HepG2 (cell line): ENCODE results near the gene WDR89. TPM values are rescaled to one million over a fixed set of nuclear protein-coding genes. Genes with fewer than 3 reads are reported as not detected.

Source experiments
- CBX1 ChIP-seq: IDR thresholded peaks from one replicate; pipeline ENCODE4 v1.6.1; 2016; ENCODE audit warnings: antibody characterized with exemption, low read depth
- KAT8 ChIP-seq: IDR thresholded peaks from 2 replicates; pipeline ENCODE4 v1.6.1; 2016; ENCODE audit warnings: missing genetic modification reagents, missing compliant biosample characterization
- KLF16 ChIP-seq, 2 experiments: sonication (generic) in 1 of 2; formaldehyde crosslinking in 1 of 2; IDR thresholded peaks; 2 replicates each; pipeline versions ENCODE4 v1.6.1 to v1.8.0; 2016 to 2023; ENCODE audit warnings: missing genetic modification reagents in 2 of 2, missing compliant biosample characterization in 1 of 2
- NCOA1 ChIP-seq: sonication (generic); formaldehyde crosslinking; IDR thresholded peaks from 2 replicates; pipeline ENCODE4 v1.9.0; 2021; ENCODE audit warnings: missing genetic modification reagents
- NCOR1 ChIP-seq: fragments of 200-600 bp; sonication (generic); IDR thresholded peaks from 2 replicates; pipeline ENCODE4 v1.7.0; 2017; ENCODE audit warnings: antibody characterized with exemption, low read length, borderline replicate concordance
- PHB2 ChIP-seq: fragments of 450-650 bp; IDR thresholded peaks from 2 replicates; pipeline ENCODE4 v1.6.1; 2018; ENCODE audit not compliant: partially characterized antibody
- RBFOX2 ChIP-seq: fragments of 200-400 bp; formaldehyde crosslinking; IDR thresholded peaks from 2 replicates; pipeline ENCODE4 v1.6.1; 2017; ENCODE audit warnings: low read depth, mild to moderate bottlenecking, low read length
- RFXAP ChIP-seq: sonication (generic); formaldehyde crosslinking; IDR thresholded peaks from 2 replicates; pipeline ENCODE4 v1.4.0; 2020; ENCODE audit warnings: missing genetic modification reagents, borderline replicate concordance
- SOX6 ChIP-seq, 2 experiments: fragments of 450-650 bp in 1 of 2; sonication (generic) in 1 of 2; formaldehyde crosslinking in 1 of 2; IDR thresholded peaks; 2 replicates each; pipeline versions ENCODE4 v1.4.0 to v1.6.1; 2017 to 2020; ENCODE audit warnings: antibody characterized with exemption in 1 of 2, mild to moderate bottlenecking in 1 of 2, missing genetic modification reagents in 1 of 2
- ZNF101 ChIP-seq: sonication (generic); formaldehyde crosslinking; IDR thresholded peaks from 2 replicates; pipeline ENCODE4 v1.4.0; 2020; ENCODE audit warnings: mild to moderate bottlenecking, low read depth, missing genetic modification reagents, borderline replicate concordance
- ZNF143 ChIP-seq: sonication (generic); formaldehyde crosslinking; IDR thresholded peaks from 2 replicates; pipeline ENCODE4 v1.4.0; 2020; ENCODE audit warnings: missing genetic modification reagents
- ZNF329 ChIP-seq: sonication (generic); formaldehyde crosslinking; IDR thresholded peaks from 2 replicates; pipeline ENCODE4 v1.9.0; 2021; ENCODE audit warnings: low read depth, mild to moderate bottlenecking, missing genetic modification reagents
- ZNF629 ChIP-seq: sonication (generic); formaldehyde crosslinking; conservative IDR thresholded peaks from 2 replicates; pipeline ENCODE4 v1.5.0; 2020; ENCODE audit warnings: missing genetic modification reagents
- ZNF7 ChIP-seq: IDR thresholded peaks from 2 replicates; pipeline ENCODE4 v1.6.1; 2016; ENCODE audit warnings: missing biosample characterization, missing genetic modification reagents
- ZNF746 ChIP-seq: sonication (generic); formaldehyde crosslinking; IDR thresholded peaks from 2 replicates; pipeline ENCODE4 v1.8.0; 2022; ENCODE audit warnings: mild to moderate bottlenecking, missing genetic modification reagents
- ZNF788 ChIP-seq: sonication (generic); formaldehyde crosslinking; IDR thresholded peaks from 2 replicates; pipeline ENCODE4 v1.5.0; 2020; ENCODE audit warnings: mild to moderate bottlenecking, missing genetic modification reagents, borderline replicate concordance
- ZNF790 ChIP-seq: sonication (generic); formaldehyde crosslinking; IDR thresholded peaks from 2 replicates; pipeline ENCODE4 v1.8.0; 2022; ENCODE audit warnings: missing genetic modification reagents, mild to moderate bottlenecking, borderline replicate concordance
- polyA plus RNA-seq, 8 experiments: library from polyadenylated mRNA; depleted of rRNA in 3 of 8; stranded (reverse) in 7 of 8; unstranded in 1 of 8; fragments of >200 nt; fragmentation: Illumina TruSeq in 4 of 8; extraction: Trizol in 4 of 8; gene quantifications; 2 replicates each; pipeline versions ENCODE4 v1.2.1 to v1.2.3, GENCODE V29; 2011 to 2016; ENCODE audit warnings: low read depth in 4 of 8, missing spikeins in 1 of 8, mixed read lengths in 1 of 8; ENCODE audit not compliant: insufficient read depth in 1 of 8
- total RNA-seq, 5 experiments: library from RNA; depleted of rRNA; stranded (reverse); fragments of >200 nt; fragmentation: Illumina TruSeq; extraction: Trizol; gene quantifications; 2 replicates each; pipeline ENCODE4 v1.2.3, GENCODE V29; 2016; ENCODE audit warnings: low read depth in 1 of 5
- TF ChIP-seq, protein P1 (sequence below): sonication (generic); formaldehyde crosslinking; IDR thresholded peaks from 2 replicates; pipeline ENCODE4 v1.4.0; 2020; ENCODE audit warnings: missing genetic modification reagents, borderline replicate concordance
- TF ChIP-seq, protein P2 (sequence below): sonication (generic); formaldehyde crosslinking; IDR thresholded peaks from 2 replicates; pipeline ENCODE4 v1.9.0; 2022; ENCODE audit warnings: missing genetic modification reagents, mild to moderate bottlenecking, borderline replicate concordance
- TF ChIP-seq, protein P3 (sequence below): sonication (generic); formaldehyde crosslinking; IDR thresholded peaks from 2 replicates; pipeline ENCODE4 v1.9.0; 2021; ENCODE audit warnings: missing genetic modification reagents, mild to moderate bottlenecking, borderline replicate concordance
- TF ChIP-seq, protein P4 (sequence below): sonication (generic); formaldehyde crosslinking; conservative IDR thresholded peaks from 2 replicates; pipeline ENCODE4 v1.4.0; 2020; ENCODE audit warnings: missing genetic modification reagents
- TF ChIP-seq, protein P5 (sequence below): sonication (generic); formaldehyde crosslinking; IDR thresholded peaks from 2 replicates; pipeline ENCODE4 v1.4.0; 2020; ENCODE audit warnings: missing genetic modification reagents

The WDR89 gene
- total and polyA plus RNA-seq, 2 of the 13 experiments (the other 11 are each of a cell fraction or from before 2014, with no cell fraction given): 5.2 to 20.1 TPM

DNA sequence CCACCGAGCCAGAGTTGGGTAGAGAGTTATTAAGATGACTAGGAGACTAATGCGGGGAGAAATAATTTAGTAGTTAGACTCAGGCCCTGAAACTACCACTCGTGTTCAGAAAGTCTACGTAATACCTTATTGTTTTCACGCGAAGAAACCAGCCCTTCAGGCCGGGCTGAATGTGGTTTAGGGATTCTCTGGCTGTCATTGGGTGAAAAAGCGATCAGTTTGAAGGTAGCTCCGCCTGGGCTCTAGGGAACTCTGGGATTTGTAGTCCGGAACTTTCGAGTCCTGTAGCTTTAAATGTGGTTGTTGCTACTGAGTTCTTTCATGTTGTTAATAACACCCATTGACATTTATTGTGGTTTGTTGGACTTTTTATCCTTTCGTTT, 549 bp upstream of the WDR89 start (continued):
- TF ChIP-seq, protein P1, sequence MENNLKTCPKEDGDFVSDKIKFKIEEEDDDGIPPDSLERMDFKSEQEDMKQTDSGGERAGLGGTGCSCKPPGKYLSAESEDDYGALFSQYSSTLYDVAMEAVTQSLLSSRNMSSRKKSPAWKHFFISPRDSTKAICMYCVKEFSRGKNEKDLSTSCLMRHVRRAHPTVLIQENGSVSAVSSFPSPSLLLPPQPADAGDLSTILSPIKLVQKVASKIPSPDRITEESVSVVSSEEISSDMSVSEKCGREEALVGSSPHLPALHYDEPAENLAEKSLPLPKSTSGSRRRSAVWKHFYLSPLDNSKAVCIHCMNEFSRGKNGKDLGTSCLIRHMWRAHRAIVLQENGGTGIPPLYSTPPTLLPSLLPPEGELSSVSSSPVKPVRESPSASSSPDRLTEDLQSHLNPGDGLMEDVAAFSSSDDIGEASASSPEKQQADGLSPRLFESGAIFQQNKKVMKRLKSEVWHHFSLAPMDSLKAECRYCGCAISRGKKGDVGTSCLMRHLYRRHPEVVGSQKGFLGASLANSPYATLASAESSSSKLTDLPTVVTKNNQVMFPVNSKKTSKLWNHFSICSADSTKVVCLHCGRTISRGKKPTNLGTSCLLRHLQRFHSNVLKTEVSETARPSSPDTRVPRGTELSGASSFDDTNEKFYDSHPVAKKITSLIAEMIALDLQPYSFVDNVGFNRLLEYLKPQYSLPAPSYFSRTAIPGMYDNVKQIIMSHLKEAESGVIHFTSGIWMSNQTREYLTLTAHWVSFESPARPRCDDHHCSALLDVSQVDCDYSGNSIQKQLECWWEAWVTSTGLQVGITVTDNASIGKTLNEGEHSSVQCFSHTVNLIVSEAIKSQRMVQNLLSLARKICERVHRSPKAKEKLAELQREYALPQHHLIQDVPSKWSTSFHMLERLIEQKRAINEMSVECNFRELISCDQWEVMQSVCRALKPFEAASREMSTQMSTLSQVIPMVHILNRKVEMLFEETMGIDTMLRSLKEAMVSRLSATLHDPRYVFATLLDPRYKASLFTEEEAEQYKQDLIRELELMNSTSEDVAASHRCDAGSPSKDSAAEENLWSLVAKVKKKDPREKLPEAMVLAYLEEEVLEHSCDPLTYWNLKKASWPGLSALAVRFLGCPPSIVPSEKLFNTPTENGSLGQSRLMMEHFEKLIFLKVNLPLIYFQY: no peak
- no peak for TF ChIP-seq ZNF746 (CRISPR knock-in tag)
- TF ChIP-seq, protein P2, sequence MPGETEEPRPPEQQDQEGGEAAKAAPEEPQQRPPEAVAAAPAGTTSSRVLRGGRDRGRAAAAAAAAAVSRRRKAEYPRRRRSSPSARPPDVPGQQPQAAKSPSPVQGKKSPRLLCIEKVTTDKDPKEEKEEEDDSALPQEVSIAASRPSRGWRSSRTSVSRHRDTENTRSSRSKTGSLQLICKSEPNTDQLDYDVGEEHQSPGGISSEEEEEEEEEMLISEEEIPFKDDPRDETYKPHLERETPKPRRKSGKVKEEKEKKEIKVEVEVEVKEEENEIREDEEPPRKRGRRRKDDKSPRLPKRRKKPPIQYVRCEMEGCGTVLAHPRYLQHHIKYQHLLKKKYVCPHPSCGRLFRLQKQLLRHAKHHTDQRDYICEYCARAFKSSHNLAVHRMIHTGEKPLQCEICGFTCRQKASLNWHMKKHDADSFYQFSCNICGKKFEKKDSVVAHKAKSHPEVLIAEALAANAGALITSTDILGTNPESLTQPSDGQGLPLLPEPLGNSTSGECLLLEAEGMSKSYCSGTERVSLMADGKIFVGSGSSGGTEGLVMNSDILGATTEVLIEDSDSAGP (CRISPR knock-in tag): peak; percentile 35; the same call in 1 of the 2 replicates
- TF ChIP-seq SOX6 (IDR thresholded peaks at IDR 0.05): no peak
- no peak for TF ChIP-seq SOX6 (CRISPR knock-in tag; IDR thresholded peaks at IDR 0.05)
- TF ChIP-seq CBX1: no peak
- peak; percentile 73; the same call in 1 of the 2 replicates for TF ChIP-seq KAT8 (CRISPR knock-in tag)
- TF ChIP-seq NCOA1 (CRISPR knock-in tag): no peak
- TF ChIP-seq ZNF329 (CRISPR knock-in tag): no peak
- no peak for TF ChIP-seq NCOR1
- TF ChIP-seq ZNF790 (CRISPR knock-in tag): no peak
- TF ChIP-seq ZNF143 (CRISPR knock-in tag): peak; percentile 91
- no peak for TF ChIP-seq RBFOX2
- TF ChIP-seq, protein P3, sequence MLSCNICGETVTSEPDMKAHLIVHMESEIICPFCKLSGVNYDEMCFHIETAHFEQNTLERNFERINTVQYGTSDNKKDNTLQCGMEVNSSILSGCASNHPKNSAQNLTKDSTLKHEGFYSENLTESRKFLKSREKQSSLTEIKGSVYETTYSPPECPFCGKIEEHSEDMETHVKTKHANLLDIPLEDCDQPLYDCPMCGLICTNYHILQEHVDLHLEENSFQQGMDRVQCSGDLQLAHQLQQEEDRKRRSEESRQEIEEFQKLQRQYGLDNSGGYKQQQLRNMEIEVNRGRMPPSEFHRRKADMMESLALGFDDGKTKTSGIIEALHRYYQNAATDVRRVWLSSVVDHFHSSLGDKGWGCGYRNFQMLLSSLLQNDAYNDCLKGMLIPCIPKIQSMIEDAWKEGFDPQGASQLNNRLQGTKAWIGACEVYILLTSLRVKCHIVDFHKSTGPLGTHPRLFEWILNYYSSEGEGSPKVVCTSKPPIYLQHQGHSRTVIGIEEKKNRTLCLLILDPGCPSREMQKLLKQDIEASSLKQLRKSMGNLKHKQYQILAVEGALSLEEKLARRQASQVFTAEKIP (CRISPR knock-in tag): no peak
- TF ChIP-seq KLF16 (CRISPR knock-in tag; IDR thresholded peaks at IDR 0.05): peak in 1 of 2 experiments; percentile 20; a peak in 1 of 4 replicates
- no peak for TF ChIP-seq ZNF788
- TF ChIP-seq, protein P4, sequence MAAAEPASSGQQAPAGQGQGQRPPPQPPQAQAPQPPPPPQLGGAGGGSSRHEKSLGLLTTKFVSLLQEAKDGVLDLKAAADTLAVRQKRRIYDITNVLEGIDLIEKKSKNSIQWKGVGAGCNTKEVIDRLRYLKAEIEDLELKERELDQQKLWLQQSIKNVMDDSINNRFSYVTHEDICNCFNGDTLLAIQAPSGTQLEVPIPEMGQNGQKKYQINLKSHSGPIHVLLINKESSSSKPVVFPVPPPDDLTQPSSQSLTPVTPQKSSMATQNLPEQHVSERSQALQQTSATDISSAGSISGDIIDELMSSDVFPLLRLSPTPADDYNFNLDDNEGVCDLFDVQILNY (CRISPR knock-in tag): no peak
- TF ChIP-seq ZNF629 (CRISPR knock-in tag): no peak
- TF ChIP-seq, protein P5, sequence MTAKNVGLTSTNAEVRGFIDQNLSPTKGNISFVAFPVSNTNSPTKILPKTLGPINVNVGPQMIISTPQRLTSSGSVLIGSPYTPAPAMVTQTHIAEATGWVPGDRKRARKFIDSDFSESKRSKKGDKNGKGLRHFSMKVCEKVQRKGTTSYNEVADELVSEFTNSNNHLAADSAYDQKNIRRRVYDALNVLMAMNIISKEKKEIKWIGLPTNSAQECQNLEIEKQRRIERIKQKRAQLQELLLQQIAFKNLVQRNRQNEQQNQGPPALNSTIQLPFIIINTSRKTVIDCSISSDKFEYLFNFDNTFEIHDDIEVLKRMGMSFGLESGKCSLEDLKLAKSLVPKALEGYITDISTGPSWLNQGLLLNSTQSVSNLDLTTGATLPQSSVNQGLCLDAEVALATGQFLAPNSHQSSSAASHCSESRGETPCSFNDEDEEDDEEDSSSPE: no peak
- TF ChIP-seq ZNF7 (CRISPR knock-in tag): no peak
- no peak for TF ChIP-seq PHB2
- TF ChIP-seq RFXAP (CRISPR knock-in tag): no peak
- TF ChIP-seq ZNF101 (CRISPR knock-in tag): no peak
